ENCODE data around the gene OPHN1.

Gene OPHN1

DNA sequence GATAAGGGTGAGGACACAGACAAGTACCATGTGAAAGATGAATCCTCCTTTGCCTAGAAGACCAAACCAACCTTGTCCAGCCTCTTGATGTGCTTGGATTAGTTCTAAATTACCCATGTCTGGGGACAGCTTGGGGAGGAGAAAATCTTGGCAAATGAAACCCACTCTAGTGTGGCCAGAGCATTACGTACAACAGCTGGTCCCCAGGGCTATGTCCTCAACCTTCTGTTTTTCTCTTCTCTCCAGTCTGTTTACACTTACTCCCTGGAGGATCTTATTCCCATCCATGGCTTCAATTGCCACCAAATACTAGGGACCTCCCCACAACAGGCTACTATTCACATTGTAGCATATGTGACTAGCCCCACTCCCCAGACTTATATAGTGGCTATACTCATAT lies 384.5 kb downstream of the OPHN1 start:
- Histone ChIP-seq H3K27ac (ENCODE audit: low read length) (no peak overlapping the region), H3K79me2 (ENCODE audit: low read length) (no peaks in the 10 kb centered on the region), H3K4me3 (ENCODE audit: low read length) (no peak overlapping the region), H3K27me3 (replicated peaks; ENCODE audit: insufficient read depth, low read length) (no peaks in the 10 kb centered on the region), H4K20me1 (ENCODE audit: insufficient read depth, low read length) (no peaks in the 10 kb centered on the region), H3F3A (ENCODE audit: insufficient read depth, low read length) (peaks cover 18% of the 10 kb centered on the region), H3K9me2 (replicated peaks; ENCODE audit: insufficient read depth, low read length) (no peaks in the 10 kb centered on the region), H3K36me3 (replicated peaks; ENCODE audit: insufficient read depth, low read length) (no peaks in the 10 kb centered on the region), H3K4me1 (ENCODE audit: low read length) (peaks cover 33% of the 10 kb centered on the region), H2AFZ (ENCODE audit: low read length) (no peak overlapping the region), H3K4me2 (ENCODE audit: low read depth, low read length) (no peak overlapping the region), H3K9ac (ENCODE audit: low read length) (no peak overlapping the region), H3K9me3 (replicated peaks; ENCODE audit: insufficient read depth, low read length) (no peaks in the 10 kb centered on the region)
- no peak for DNase-seq
- TF ChIP-seq EZH2 (optimal IDR thresholded peaks at IDR 0.05; ENCODE audit: low read depth, low read length) (no peak), EZH2phosphoT487 (IDR thresholded peaks at IDR 0.05; ENCODE audit: low read length) (no peak)
- TF ChIP-seq, protein P1, sequence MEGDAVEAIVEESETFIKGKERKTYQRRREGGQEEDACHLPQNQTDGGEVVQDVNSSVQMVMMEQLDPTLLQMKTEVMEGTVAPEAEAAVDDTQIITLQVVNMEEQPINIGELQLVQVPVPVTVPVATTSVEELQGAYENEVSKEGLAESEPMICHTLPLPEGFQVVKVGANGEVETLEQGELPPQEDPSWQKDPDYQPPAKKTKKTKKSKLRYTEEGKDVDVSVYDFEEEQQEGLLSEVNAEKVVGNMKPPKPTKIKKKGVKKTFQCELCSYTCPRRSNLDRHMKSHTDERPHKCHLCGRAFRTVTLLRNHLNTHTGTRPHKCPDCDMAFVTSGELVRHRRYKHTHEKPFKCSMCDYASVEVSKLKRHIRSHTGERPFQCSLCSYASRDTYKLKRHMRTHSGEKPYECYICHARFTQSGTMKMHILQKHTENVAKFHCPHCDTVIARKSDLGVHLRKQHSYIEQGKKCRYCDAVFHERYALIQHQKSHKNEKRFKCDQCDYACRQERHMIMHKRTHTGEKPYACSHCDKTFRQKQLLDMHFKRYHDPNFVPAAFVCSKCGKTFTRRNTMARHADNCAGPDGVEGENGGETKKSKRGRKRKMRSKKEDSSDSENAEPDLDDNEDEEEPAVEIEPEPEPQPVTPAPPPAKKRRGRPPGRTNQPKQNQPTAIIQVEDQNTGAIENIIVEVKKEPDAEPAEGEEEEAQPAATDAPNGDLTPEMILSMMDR (IDR thresholded peaks at IDR 0.05; ENCODE audit: low read length) = no peak

DNA sequence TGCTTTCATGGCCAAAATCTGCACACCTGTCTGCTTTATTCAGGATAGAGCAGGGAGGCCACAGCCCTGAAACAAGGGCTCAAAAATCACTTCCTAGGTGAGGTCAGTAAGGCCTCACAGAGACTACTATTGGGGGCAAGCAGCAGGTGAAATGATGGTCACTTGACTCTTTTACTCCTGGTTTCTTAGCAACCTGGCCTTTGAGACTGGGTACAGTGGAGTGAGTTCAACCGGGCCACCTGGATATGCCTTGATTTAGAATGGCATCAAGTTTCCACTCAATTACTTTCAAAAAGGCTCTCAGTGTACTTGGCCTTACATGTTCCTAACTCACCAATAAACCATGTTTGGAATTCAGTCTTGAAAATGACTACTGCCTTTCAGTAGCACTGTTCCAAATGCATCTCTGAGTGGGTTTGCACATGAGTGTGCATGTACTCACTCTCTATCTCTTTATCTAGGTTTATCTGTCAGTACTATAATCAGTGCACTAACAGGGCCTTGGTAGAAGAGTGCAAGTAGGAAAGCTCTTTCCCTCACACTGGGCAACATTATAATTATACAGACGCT lies 388.2 kb downstream of the OPHN1 start:
- peaks cover 21% of the 10 kb centered on the region for H3F3A ChIP-seq (ENCODE audit: insufficient read depth, low read length)

DNA sequence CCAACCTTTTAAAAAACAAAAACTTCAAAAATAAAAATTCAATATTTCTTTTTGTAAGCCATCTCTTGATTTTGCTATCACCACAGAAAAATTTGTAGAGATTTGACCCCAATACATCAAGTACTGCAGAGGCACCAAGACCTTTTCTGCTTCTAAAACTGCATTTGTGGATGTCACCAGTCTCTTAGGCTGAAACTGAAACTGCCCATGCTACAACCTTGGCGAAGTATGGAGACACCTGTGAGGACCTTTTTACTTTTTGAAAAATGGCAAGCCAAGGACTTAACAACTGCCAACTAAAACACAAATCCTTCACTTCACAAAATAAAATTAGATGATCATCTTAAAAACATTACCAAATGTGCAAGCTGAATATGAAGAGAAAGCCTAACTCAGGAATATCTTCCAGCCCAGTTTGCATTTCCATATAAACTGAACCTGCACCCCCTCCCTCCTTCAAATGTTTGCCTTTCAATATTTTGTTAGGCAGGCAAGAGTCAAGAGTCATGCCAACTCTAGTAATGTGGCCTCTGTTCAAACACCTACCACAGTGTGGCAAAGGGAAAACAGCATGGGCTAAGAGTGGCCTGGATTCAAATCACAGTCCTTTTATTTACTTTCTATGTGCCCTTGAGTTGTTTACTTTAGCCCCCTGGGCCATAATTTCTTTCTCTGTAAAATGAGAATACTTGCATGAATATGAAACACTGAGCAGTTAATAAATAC lies 389.4 kb downstream of the OPHN1 start:
- TF ChIP-seq EZH2 (optimal IDR thresholded peaks at IDR 0.05; ENCODE audit: low read depth, low read length) = no peak
- TF ChIP-seq EZH2phosphoT487 (IDR thresholded peaks at IDR 0.05; ENCODE audit: low read length) = no peak
- TF ChIP-seq, protein P1 (IDR thresholded peaks at IDR 0.05; ENCODE audit: low read length) = no peak
- Histone ChIP-seq H3K27ac (ENCODE audit: low read length) (peak overlapping the region; percentile 95), H4K20me1 (ENCODE audit: insufficient read depth, low read length) (no peaks in the 10 kb centered on the region), H3K9ac (ENCODE audit: low read length) (peak overlapping the region; percentile 37; the same call in 1 of the 2 replicates), H3K9me2 (replicated peaks; ENCODE audit: insufficient read depth, low read length) (no peaks in the 10 kb centered on the region), H3K79me2 (ENCODE audit: low read length) (no peaks in the 10 kb centered on the region), H3K27me3 (replicated peaks; ENCODE audit: insufficient read depth, low read length) (no peaks in the 10 kb centered on the region), H3K9me3 (replicated peaks; ENCODE audit: insufficient read depth, low read length) (no peaks in the 10 kb centered on the region), H3K36me3 (replicated peaks; ENCODE audit: insufficient read depth, low read length) (no peaks in the 10 kb centered on the region), H3K4me1 (ENCODE audit: low read length) (peaks cover 51% of the 10 kb centered on the region), H3K4me3 (ENCODE audit: low read length) (no peak overlapping the region), H3K4me2 (ENCODE audit: low read depth, low read length) (peak overlapping the region; percentile 64), H2AFZ (ENCODE audit: low read length) (no peak overlapping the region), H3F3A (ENCODE audit: insufficient read depth, low read length) (peaks cover 21% of the 10 kb centered on the region)
- DNase-seq = peak; percentile 91

More for the DNA sequence above, 388.2 kb downstream of the OPHN1 start:
- Histone ChIP-seq H3K36me3 (replicated peaks; ENCODE audit: insufficient read depth, low read length) (no peaks in the 10 kb centered on the region), H3K27me3 (replicated peaks; ENCODE audit: insufficient read depth, low read length) (no peaks in the 10 kb centered on the region), H3K27ac (ENCODE audit: low read length) (peak overlapping the region; percentile 95), H3K9me3 (replicated peaks; ENCODE audit: insufficient read depth, low read length) (no peaks in the 10 kb centered on the region), H3K4me3 (ENCODE audit: low read length) (no peak overlapping the region), H4K20me1 (ENCODE audit: insufficient read depth, low read length) (no peaks in the 10 kb centered on the region), H3K4me2 (ENCODE audit: low read depth, low read length) (peak overlapping the region; percentile 64), H3K9ac (ENCODE audit: low read length) (0 out of 2 replicates have a peak overlapping the region, but pooled peaks have one; percentile 25), H2AFZ (ENCODE audit: low read length) (0 out of 2 replicates have a peak overlapping the region, but pooled peaks have one; percentile 10), H3K4me1 (ENCODE audit: low read length) (peaks cover 51% of the 10 kb centered on the region), H3K9me2 (replicated peaks; ENCODE audit: insufficient read depth, low read length) (no peaks in the 10 kb centered on the region), H3K79me2 (ENCODE audit: low read length) (no peaks in the 10 kb centered on the region)
- DNase-seq = peak; percentile 53
- TF ChIP-seq EZH2phosphoT487 (IDR thresholded peaks at IDR 0.05; ENCODE audit: low read length) (no peak), EZH2 (optimal IDR thresholded peaks at IDR 0.05; ENCODE audit: low read depth, low read length) (no peak)
- TF ChIP-seq, protein P1 (IDR thresholded peaks at IDR 0.05; ENCODE audit: low read length) = no peak

Measured in MM.1S (cell line).